Activated CD8-positive, alpha-beta memory T cell treated with anti-CD3 and anti-CD28 coated beads, Interleukin-2, amount 10 ng/mL, durations not matched to agents 7 days and 5 days (primary cell): ENCODE results near the gene ADGRV1. TPM values are rescaled to one million over a fixed set of nuclear protein-coding genes. Genes with fewer than 3 reads are reported as not detected.

Source experiments
- ATAC-seq: fragments of 150-1000 bp; cut with Tn5 transposase; one replicate; pipeline ENCODE4 v1.10.0; 2021; ENCODE audit warnings: moderate library complexity
- CTCF ChIA-PET: fragments of 350-600 bp; sonication (Branson Sonifier 250); formaldehyde crosslinking; loops from one replicate; lab custom pipeline; 2021; ENCODE audit warnings: antibody characterized with exemption; lab: Charles Lee
- DNase-seq: peaks from one replicate; pipeline ENCODE4 v3.0.0-alpha.2; 2020
- H3K27ac Mint-ChIP-seq: one replicate; pipeline ENCODE4 v1.8.0; 2021; ENCODE audit warnings: mild to moderate bottlenecking, mixed read lengths
- H3K27me3 Mint-ChIP-seq: one replicate; pipeline ENCODE4 v1.8.0; 2021; ENCODE audit warnings: mixed read lengths
- H3K36me3 Mint-ChIP-seq: one replicate; pipeline ENCODE4 v1.8.0; 2021; ENCODE audit warnings: mild to moderate bottlenecking, mixed read lengths
- H3K4me1 Mint-ChIP-seq: one replicate; pipeline ENCODE4 v1.8.0; 2021; ENCODE audit warnings: mixed read lengths
- H3K4me3 Mint-ChIP-seq: one replicate; pipeline ENCODE4 v1.8.0; 2021; ENCODE audit warnings: mild to moderate bottlenecking, moderate library complexity, mixed read lengths
- H3K9me3 Mint-ChIP-seq: one replicate; pipeline ENCODE4 v1.8.0; 2022; ENCODE audit warnings: low read depth, mixed read lengths
- total RNA-seq, 2 experiments: library from RNA; stranded (reverse); gene quantifications; one replicate each; pipeline ENCODE4 v1.2.3, GENCODE V29; 2021

Gene ADGRV1
- total RNA-seq, 2 experiments from 2014 or later = 0.18 TPM; not detected in 1

- ATAC-seq (no peak), DNase-seq (no peak)
- CTCF ChIA-PET = no interaction called here
- Mint-ChIP-seq H3K4me3 (no peak overlapping the region), H3K36me3 (peaks cover 3% of the 10 kb centered on the region), H3K27me3 (peaks cover 5% of the 10 kb centered on the region), H3K4me1 (peaks cover 27% of the 10 kb centered on the region), H3K27ac (no peak overlapping the region), H3K9me3 (no peaks in the 10 kb centered on the region)
Observed at GRCh38 chr5:91164424-91164823, 605.8 kb downstream of the ADGRV1 start.

- DNase-seq (no peak), ATAC-seq (no peak)
- H3K27me3 Mint-ChIP-seq = peaks cover 7% of the 10 kb centered on the region
- peaks cover 37% of the 10 kb centered on the region for H3K4me1 Mint-ChIP-seq
- CTCF ChIA-PET = interaction anchor here (0.7 kb wide), 1 partner anchor 40 kb away, joined by 3 read pairs; no protein-coding TSS in a partner anchor
- no peak overlapping the region for H3K27ac Mint-ChIP-seq
- H3K4me3 Mint-ChIP-seq = no peak overlapping the region
- H3K9me3 Mint-ChIP-seq = no peaks in the 10 kb centered on the region
- peaks cover 5% of the 10 kb centered on the region for H3K36me3 Mint-ChIP-seq
Observed at GRCh38 chr5:91166059-91166807, 607.6 kb downstream of the ADGRV1 start.

GRCh38 chr5:91168859-91169258 is 610.3 kb downstream of the ADGRV1 start:
- Mint-ChIP-seq H3K36me3 (peaks cover 5% of the 10 kb centered on the region), H3K4me1 (peaks cover 15% of the 10 kb centered on the region), H3K4me3 (no peak overlapping the region), H3K27me3 (peaks cover 7% of the 10 kb centered on the region), H3K9me3 (no peaks in the 10 kb centered on the region), H3K27ac (no peak overlapping the region)
- no peak for ATAC-seq
- no peak for DNase-seq
- CTCF ChIA-PET = no interaction called here

GRCh38 chr5:91170266-91170665 is 611.7 kb downstream of the ADGRV1 start:
- Mint-ChIP-seq H3K36me3 (peaks cover 5% of the 10 kb centered on the region), H3K27me3 (peaks cover 9% of the 10 kb centered on the region), H3K27ac (peak overlapping the region; percentile 45), H3K9me3 (no peaks in the 10 kb centered on the region), H3K4me3 (no peak overlapping the region), H3K4me1 (peaks cover 12% of the 10 kb centered on the region)
- no peak for DNase-seq
- ATAC-seq = peak; percentile 57
- CTCF ChIA-PET = no interaction called here

GRCh38 chr5:91171322-91171721 is 612.7 kb downstream of the ADGRV1 start:
- Mint-ChIP-seq H3K27ac (no peak overlapping the region), H3K36me3 (peaks cover 5% of the 10 kb centered on the region), H3K4me1 (peaks cover 15% of the 10 kb centered on the region), H3K4me3 (no peak overlapping the region), H3K9me3 (no peaks in the 10 kb centered on the region), H3K27me3 (peaks cover 9% of the 10 kb centered on the region)
- no peak for ATAC-seq
- CTCF ChIA-PET = interaction anchor here (1.2 kb wide), 1 partner anchor 10 kb away, joined by 3 read pairs; no protein-coding TSS in a partner anchor
- no peak for DNase-seq

- CTCF ChIA-PET = no interaction called here
- H3K4me3 Mint-ChIP-seq = no peak overlapping the region
- peaks cover 9% of the 10 kb centered on the region for H3K27me3 Mint-ChIP-seq
Observed at GRCh38 chr5:91174396-91174795, 615.8 kb downstream of the ADGRV1 start.

GRCh38 chr5:91175708-91176107 is 617.1 kb downstream of the ADGRV1 start:
- H3K27ac Mint-ChIP-seq = no peak overlapping the region
- ATAC-seq (no peak), DNase-seq (no peak)
- no peaks in the 10 kb centered on the region for H3K9me3 Mint-ChIP-seq
- no peak overlapping the region for H3K4me3 Mint-ChIP-seq
- peaks cover 2% of the 10 kb centered on the region for H3K4me1 Mint-ChIP-seq
- peaks cover 6% of the 10 kb centered on the region for H3K27me3 Mint-ChIP-seq
- H3K36me3 Mint-ChIP-seq = no peaks in the 10 kb centered on the region
- CTCF ChIA-PET = no interaction called here

More at GRCh38 chr5:91174396-91174795, 615.8 kb downstream of the ADGRV1 start:
- Mint-ChIP-seq H3K27ac (no peak overlapping the region), H3K9me3 (no peaks in the 10 kb centered on the region), H3K4me1 (peaks cover 13% of the 10 kb centered on the region), H3K36me3 (peaks cover 2% of the 10 kb centered on the region)
- ATAC-seq (no peak), DNase-seq (no peak)

- ATAC-seq = no peak
- DNase-seq = no peak
- Mint-ChIP-seq H3K27me3 (peaks cover 8% of the 10 kb centered on the region), H3K4me1 (peaks cover 2% of the 10 kb centered on the region), H3K36me3 (no peaks in the 10 kb centered on the region), H3K4me3 (no peak overlapping the region), H3K27ac (no peak overlapping the region), H3K9me3 (no peaks in the 10 kb centered on the region)
- CTCF ChIA-PET = interaction anchor here (1.2 kb wide), 1 partner anchor 43 kb away, joined by 4 read pairs; no protein-coding TSS in a partner anchor
Observed at GRCh38 chr5:91176288-91177016, 617.9 kb downstream of the ADGRV1 start.

- H3K4me3 Mint-ChIP-seq = no peak overlapping the region
- no peak for ATAC-seq
- no peak for DNase-seq
- peaks cover 2% of the 10 kb centered on the region for H3K4me1 Mint-ChIP-seq
- no peak overlapping the region for H3K27ac Mint-ChIP-seq
- CTCF ChIA-PET = interaction anchor here (1.2 kb wide), 1 partner anchor 42 kb away, joined by 4 read pairs; no protein-coding TSS in a partner anchor
- H3K27me3 Mint-ChIP-seq = peaks cover 8% of the 10 kb centered on the region
- H3K9me3 Mint-ChIP-seq = no peaks in the 10 kb centered on the region
- H3K36me3 Mint-ChIP-seq = no peaks in the 10 kb centered on the region
Observed at GRCh38 chr5:91177085-91177484, 618.5 kb downstream of the ADGRV1 start.

- DNase-seq (no peak), ATAC-seq (no peak)
- Mint-ChIP-seq H3K4me1 (peaks cover 3% of the 10 kb centered on the region), H3K4me3 (no peak overlapping the region), H3K9me3 (no peaks in the 10 kb centered on the region), H3K27ac (no peak overlapping the region), H3K27me3 (peaks cover 8% of the 10 kb centered on the region), H3K36me3 (no peaks in the 10 kb centered on the region)
- CTCF ChIA-PET = interaction anchor here (1.2 kb wide), 1 partner anchor 42 kb away, joined by 4 read pairs; no protein-coding TSS in a partner anchor
Observed at GRCh38 chr5:91177639-91178038, 619.0 kb downstream of the ADGRV1 start.

GRCh38 chr5:91178461-91178860 is 619.9 kb downstream of the ADGRV1 start:
- DNase-seq (no peak), ATAC-seq (no peak)
- H3K27ac Mint-ChIP-seq = no peak overlapping the region
- peaks cover 8% of the 10 kb centered on the region for H3K27me3 Mint-ChIP-seq
- no peaks in the 10 kb centered on the region for H3K36me3 Mint-ChIP-seq
- H3K4me3 Mint-ChIP-seq = no peak overlapping the region
- H3K4me1 Mint-ChIP-seq = peaks cover 7% of the 10 kb centered on the region
- no peaks in the 10 kb centered on the region for H3K9me3 Mint-ChIP-seq
- CTCF ChIA-PET = no interaction called here

- Mint-ChIP-seq H3K9me3 (no peaks in the 10 kb centered on the region), H3K27me3 (peaks cover 8% of the 10 kb centered on the region), H3K27ac (no peak overlapping the region), H3K36me3 (peaks cover 2% of the 10 kb centered on the region), H3K4me1 (peaks cover 13% of the 10 kb centered on the region), H3K4me3 (no peak overlapping the region)
- CTCF ChIA-PET = no interaction called here
- DNase-seq (no peak), ATAC-seq (no peak)
Observed at GRCh38 chr5:91179018-91179417, 620.4 kb downstream of the ADGRV1 start.

GRCh38 chr5:91180506-91180905 is 621.9 kb downstream of the ADGRV1 start:
- CTCF ChIA-PET = interaction anchor here (0.7 to 1.4 kb wide), 2 partner anchors 9 to 204 kb away, joined by 3 read pairs; no protein-coding TSS in a partner anchor
- ATAC-seq (no peak), DNase-seq (no peak)
- H3K27me3 Mint-ChIP-seq = peaks cover 9% of the 10 kb centered on the region
- no peak overlapping the region for H3K27ac Mint-ChIP-seq
- no peak overlapping the region for H3K4me3 Mint-ChIP-seq
- H3K4me1 Mint-ChIP-seq = peaks cover 14% of the 10 kb centered on the region
- H3K36me3 Mint-ChIP-seq = peaks cover 2% of the 10 kb centered on the region
- no peaks in the 10 kb centered on the region for H3K9me3 Mint-ChIP-seq
